HEK293 (cell line): ENCODE results near the gene POSTN.

ENCODE experiments used
- CTCF ChIA-PET: fragments of 350-600 bp; formaldehyde crosslinking; extraction: SDS; loops from one replicate; lab custom pipeline; 2021; ENCODE audit warnings: antibody characterized with exemption; lab: Yijun Ruan, JAX
- POLR2A ChIA-PET: fragments of 300-600 bp; formaldehyde crosslinking; extraction: SDS; loops from one replicate; lab custom pipeline; 2020; ENCODE audit warnings: antibody characterized with exemption, inconsistent platforms; lab: Yijun Ruan, JAX
- H3K27ac ChIP-seq: fragments of 200-500 bp; sonication (Bioruptor generic); 2 replicates; pipeline ENCODE4 v1.5.1; 2014; ENCODE audit warnings: low read depth, low read length, control low read depth, inconsistent platforms; ENCODE audit errors: extremely low read depth
- H3K36me3 ChIP-seq, 2 experiments: fragments of 200-500 bp in 1 of 2; sonication (Bioruptor generic) in 1 of 2; 1 replicate in 1 of 2; 2 replicates in 1 of 2; pipeline ENCODE4 v1.5.1; 2014 to 2017; ENCODE audit warnings: inconsistent platforms in 2 of 2, low read length in 2 of 2; ENCODE audit not compliant: control insufficient read depth in 2 of 2, insufficient read depth in 1 of 2
- H3K4me1 ChIP-seq: fragments of 200-500 bp; sonication (Bioruptor generic); 2 replicates; pipeline ENCODE4 v1.5.1; 2014; ENCODE audit warnings: mild to moderate bottlenecking, low read length, inconsistent platforms; ENCODE audit not compliant: control insufficient read depth, insufficient read depth
- H3K4me3 ChIP-seq: 2 replicates; pipeline ENCODE4 v1.5.1; 2011; ENCODE audit warnings: low read depth, mild to moderate bottlenecking, control low read depth, low read length, moderate library complexity
- H3K9me3 ChIP-seq: fragments of 200-500 bp; sonication (Bioruptor generic); 2 replicates; pipeline ENCODE4 v1.5.1; 2014; ENCODE audit warnings: low read depth, low read length, inconsistent platforms; ENCODE audit not compliant: control insufficient read depth, insufficient read depth
- EGR2 ChIP-seq: fragments of 450-650 bp; formaldehyde crosslinking; IDR thresholded peaks from 2 replicates; pipeline ENCODE4 v1.5.1; 2016; ENCODE audit warnings: low read depth, missing biosample characterization, missing genetic modification characterization
- FEZF1 ChIP-seq: fragments of 450-650 bp; formaldehyde crosslinking; IDR thresholded peaks from 2 replicates; pipeline ENCODE4 v1.5.1; 2016; ENCODE audit warnings: missing biosample characterization, missing genetic modification characterization
- KLF8 ChIP-seq: fragments of 450-650 bp; formaldehyde crosslinking; IDR thresholded peaks from 2 replicates; pipeline ENCODE4 v1.5.1; 2016; ENCODE audit warnings: missing biosample characterization, missing genetic modification characterization
- SCRT2 ChIP-seq: fragments of 450-650 bp; formaldehyde crosslinking; IDR thresholded peaks from 2 replicates; pipeline ENCODE4 v1.5.1; 2016; ENCODE audit warnings: missing biosample characterization, missing genetic modification characterization
- SP3 ChIP-seq: fragments of 450-650 bp; formaldehyde crosslinking; IDR thresholded peaks from 2 replicates; pipeline ENCODE4 v1.5.1; 2016; ENCODE audit warnings: missing biosample characterization, missing genetic modification characterization
- ZFP41 ChIP-seq: fragments of 450-650 bp; formaldehyde crosslinking; IDR thresholded peaks from 2 replicates; pipeline ENCODE4 v1.5.1; 2016; ENCODE audit warnings: missing biosample characterization, missing genetic modification characterization, borderline replicate concordance
- ZNF133 ChIP-seq: fragments of 450-650 bp; formaldehyde crosslinking; IDR thresholded peaks from 2 replicates; pipeline ENCODE4 v1.5.1; 2016; ENCODE audit warnings: missing biosample characterization, missing genetic modification characterization
- ZNF138 ChIP-seq: fragments of 450-650 bp; formaldehyde crosslinking; IDR thresholded peaks from 2 replicates; pipeline ENCODE4 v1.5.1; 2016; ENCODE audit warnings: missing biosample characterization, missing genetic modification characterization, borderline replicate concordance
- ZNF155 ChIP-seq: fragments of 450-650 bp; formaldehyde crosslinking; IDR thresholded peaks from 2 replicates; pipeline ENCODE4 v1.5.1; 2016; ENCODE audit warnings: missing biosample characterization, missing genetic modification characterization
- ZNF157 ChIP-seq: fragments of 450-650 bp; formaldehyde crosslinking; IDR thresholded peaks from 2 replicates; pipeline ENCODE4 v1.5.1; 2016; ENCODE audit warnings: missing biosample characterization, missing genetic modification characterization
- ZNF174 ChIP-seq: fragments of 450-650 bp; formaldehyde crosslinking; IDR thresholded peaks from 2 replicates; pipeline ENCODE4 v1.5.0; 2017; ENCODE audit warnings: missing biosample characterization, mild to moderate bottlenecking, missing genetic modification characterization
- ZNF623 ChIP-seq: fragments of 450-650 bp; formaldehyde crosslinking; IDR thresholded peaks from 2 replicates; pipeline ENCODE4 v1.5.1; 2016; ENCODE audit warnings: missing biosample characterization, missing genetic modification characterization
- ZNF677 ChIP-seq: fragments of 450-650 bp; IDR thresholded peaks from 2 replicates; pipeline ENCODE4 v1.5.0; 2018; ENCODE audit warnings: missing biosample characterization, mild to moderate bottlenecking, missing genetic modification characterization, moderate library complexity
- ZNF692 ChIP-seq: fragments of 450-650 bp; formaldehyde crosslinking; IDR thresholded peaks from 2 replicates; pipeline ENCODE4 v1.5.1; 2016; ENCODE audit warnings: missing biosample characterization, missing genetic modification characterization
- TF ChIP-seq, protein P1 (sequence below): fragments of 450-650 bp; formaldehyde crosslinking; IDR thresholded peaks from 2 replicates; pipeline ENCODE4 v1.5.1; 2016; ENCODE audit warnings: missing biosample characterization, missing genetic modification characterization
- TF ChIP-seq, protein P2 (sequence below): fragments of 450-650 bp; formaldehyde crosslinking; IDR thresholded peaks from 2 replicates; pipeline ENCODE4 v1.5.1; 2016; ENCODE audit warnings: missing biosample characterization, missing genetic modification characterization

Gene POSTN

GRCh38 chr13:37539976-37540605 lies 58.5 kb downstream of the POSTN start:
- CTCF ChIA-PET: no interaction called here
- H3K27ac ChIP-seq: no peak overlapping the region
- no peaks in the 10 kb centered on the region for H3K4me1 ChIP-seq
- TF ChIP-seq ZNF133 (tag by site-specific recombination): no peak
- no peak for TF ChIP-seq ZNF692 (tag by site-specific recombination)
- no peak for TF ChIP-seq EGR2 (tag by site-specific recombination)
- TF ChIP-seq, all 188 proteins: peak for 0
- Histone ChIP-seq H3K9me3 (no peaks in the 10 kb centered on the region), H3K36me3 (no peaks in the 10 kb centered on the region), H3K4me3 (no peak overlapping the region)
- POLR2A ChIA-PET: no interaction called here

GRCh38 chr13:37539170-37539569 lies 59.4 kb downstream of the POSTN start:
- TF ChIP-seq ZNF138 (tag by site-specific recombination): no peak
- no peak for TF ChIP-seq ZNF155 (tag by site-specific recombination)
- no peak for TF ChIP-seq SP3 (tag by site-specific recombination)
- no peak for TF ChIP-seq ZNF677
- TF ChIP-seq ZNF157 (tag by site-specific recombination): no peak
- no peak for TF ChIP-seq ZNF174 (tag by site-specific recombination)
- TF ChIP-seq, protein P1, sequence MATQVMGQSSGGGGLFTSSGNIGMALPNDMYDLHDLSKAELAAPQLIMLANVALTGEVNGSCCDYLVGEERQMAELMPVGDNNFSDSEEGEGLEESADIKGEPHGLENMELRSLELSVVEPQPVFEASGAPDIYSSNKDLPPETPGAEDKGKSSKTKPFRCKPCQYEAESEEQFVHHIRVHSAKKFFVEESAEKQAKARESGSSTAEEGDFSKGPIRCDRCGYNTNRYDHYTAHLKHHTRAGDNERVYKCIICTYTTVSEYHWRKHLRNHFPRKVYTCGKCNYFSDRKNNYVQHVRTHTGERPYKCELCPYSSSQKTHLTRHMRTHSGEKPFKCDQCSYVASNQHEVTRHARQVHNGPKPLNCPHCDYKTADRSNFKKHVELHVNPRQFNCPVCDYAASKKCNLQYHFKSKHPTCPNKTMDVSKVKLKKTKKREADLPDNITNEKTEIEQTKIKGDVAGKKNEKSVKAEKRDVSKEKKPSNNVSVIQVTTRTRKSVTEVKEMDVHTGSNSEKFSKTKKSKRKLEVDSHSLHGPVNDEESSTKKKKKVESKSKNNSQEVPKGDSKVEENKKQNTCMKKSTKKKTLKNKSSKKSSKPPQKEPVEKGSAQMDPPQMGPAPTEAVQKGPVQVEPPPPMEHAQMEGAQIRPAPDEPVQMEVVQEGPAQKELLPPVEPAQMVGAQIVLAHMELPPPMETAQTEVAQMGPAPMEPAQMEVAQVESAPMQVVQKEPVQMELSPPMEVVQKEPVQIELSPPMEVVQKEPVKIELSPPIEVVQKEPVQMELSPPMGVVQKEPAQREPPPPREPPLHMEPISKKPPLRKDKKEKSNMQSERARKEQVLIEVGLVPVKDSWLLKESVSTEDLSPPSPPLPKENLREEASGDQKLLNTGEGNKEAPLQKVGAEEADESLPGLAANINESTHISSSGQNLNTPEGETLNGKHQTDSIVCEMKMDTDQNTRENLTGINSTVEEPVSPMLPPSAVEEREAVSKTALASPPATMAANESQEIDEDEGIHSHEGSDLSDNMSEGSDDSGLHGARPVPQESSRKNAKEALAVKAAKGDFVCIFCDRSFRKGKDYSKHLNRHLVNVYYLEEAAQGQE (tag by site-specific recombination): no peak
- TF ChIP-seq ZFP41: no peak
- no peak for TF ChIP-seq SCRT2 (tag by site-specific recombination)
- TF ChIP-seq, protein P2, sequence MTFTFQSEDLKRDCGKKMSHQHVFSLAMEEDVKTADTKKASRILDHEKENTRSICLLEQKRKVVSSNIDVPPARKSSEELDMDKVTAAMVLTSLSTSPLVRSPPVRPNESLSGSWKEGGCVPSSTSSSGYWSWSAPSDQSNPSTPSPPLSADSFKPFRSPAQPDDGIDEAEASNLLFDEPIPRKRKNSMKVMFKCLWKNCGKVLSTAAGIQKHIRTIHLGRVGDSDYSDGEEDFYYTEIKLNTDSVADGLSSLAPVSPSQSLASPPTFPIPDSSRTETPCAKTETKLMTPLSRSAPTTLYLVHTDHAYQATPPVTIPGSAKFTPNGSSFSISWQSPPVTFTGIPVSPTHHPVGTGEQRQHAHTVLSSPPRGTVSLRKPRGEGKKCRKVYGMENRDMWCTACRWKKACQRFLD (tag by site-specific recombination): no peak
- no peaks in the 10 kb centered on the region for H3K4me1 ChIP-seq
- CTCF ChIA-PET: no interaction called here
- H3K4me3 ChIP-seq: no peak overlapping the region
- no peaks in the 10 kb centered on the region for H3K9me3 ChIP-seq
- H3K36me3 ChIP-seq: no peaks in the 10 kb centered on the region
- H3K27ac ChIP-seq: no peak overlapping the region
- POLR2A ChIA-PET: interaction anchor here (1.0 kb wide), 1 partner anchor 80 kb away, joined by 3 read pairs; no protein-coding TSS in a partner anchor

GRCh38 chr13:37535501-37535900 lies 63.1 kb downstream of the POSTN start:
- Histone ChIP-seq H3K9me3 (no peaks in the 10 kb centered on the region), H3K36me3 (no peaks in the 10 kb centered on the region), H3K27ac (no peak overlapping the region), H3K4me3 (no peak overlapping the region), H3K4me1 (no peaks in the 10 kb centered on the region)
- ChIA-PET CTCF (no interaction called here), POLR2A (no interaction called here)
- TF ChIP-seq FEZF1 (tag by site-specific recombination) (no peak), KLF8 (tag by site-specific recombination) (no peak), ZNF623 (no peak)
- TF ChIP-seq, all 188 proteins: peak for 0
